SJSA1 (cell line): ENCODE data around the gene ZBED4. TPM values are rescaled to one million over a fixed set of nuclear protein-coding genes. Genes with fewer than 3 reads are reported as not detected.
A peak's percentile ranks its signal among the peaks of the same experiment; 100 is the strongest.
"Not testable (repeated sequence)": the region's sequence is repeated elsewhere in the genome, so short reads cannot be mapped to it uniquely, and the experiment has no call there.

ENCODE experiments used
- DNase-seq, 2 experiments: peaks; one replicate each; pipeline ENCODE4 v3.0.0-alpha.2; 2015 to 2020; ENCODE audit warnings: low spot score in 2 of 2, low read depth in 1 of 2
- H3K27ac ChIP-seq: fragments of 250-450 bp; sonication (Bioruptor Pico); 2 replicates; pipeline ENCODE4 v1.5.1; 2020; ENCODE audit warnings: mild to moderate bottlenecking, moderate library complexity
- H3K27me3 ChIP-seq: fragments of 250-450 bp; sonication (Bioruptor Pico); replicated peaks from 2 replicates; pipeline ENCODE4 v1.5.1; 2020; ENCODE audit warnings: mild to moderate bottlenecking, moderate library complexity
- H3K36me3 ChIP-seq: fragments of 250-450 bp; sonication (Bioruptor Pico); 2 replicates; pipeline ENCODE4 v1.5.1; 2020; ENCODE audit warnings: mild to moderate bottlenecking
- H3K4me1 ChIP-seq: fragments of 250-450 bp; sonication (Bioruptor Pico); replicated peaks from 2 replicates; pipeline ENCODE4 v1.6.1; 2021; ENCODE audit warnings: mild to moderate bottlenecking
- H3K4me3 ChIP-seq: fragments of 250-450 bp; sonication (Bioruptor Pico); 2 replicates; pipeline ENCODE4 v1.5.1; 2020; ENCODE audit warnings: mild to moderate bottlenecking
- H3K9me3 ChIP-seq: fragments of 250-450 bp; sonication (Bioruptor Pico); replicated peaks from 2 replicates; pipeline ENCODE4 v1.5.1; 2020; ENCODE audit warnings: mild to moderate bottlenecking
- total RNA-seq: library from RNA; depleted of rRNA; stranded (reverse); fragments of >200 nt; shearing (Covaris generic); gene quantifications from 2 replicates; pipeline ENCODE4 v1.2.3, GENCODE V29; 2014

The ZBED4 gene
- total RNA-seq, 1 experiment from 2014 or later = 11.7 TPM

- peaks cover 29% of the 10 kb centered on the region for H3K27me3 ChIP-seq
- H3K36me3 ChIP-seq = no peaks in the 10 kb centered on the region
- H3K9me3 ChIP-seq = no peaks in the 10 kb centered on the region
- no peak overlapping the region for H3K4me3 ChIP-seq
- no peaks in the 10 kb centered on the region for H3K4me1 ChIP-seq
- DNase-seq = no peak
- H3K27ac ChIP-seq = no peak overlapping the region
These were observed 14.6 kb upstream of the ZBED4 start for GRCh38 chr22:49838771-49839717.

GRCh38 chr22:49845241-49845640 is 8.4 kb upstream of the ZBED4 start:
- Histone ChIP-seq H3K27me3 (peaks cover 67% of the 10 kb centered on the region), H3K4me1 (peaks cover 7% of the 10 kb centered on the region; the same call in 1 of the 2 replicates), H3K27ac (no peak overlapping the region), H3K9me3 (no peaks in the 10 kb centered on the region; the same call in 1 of the 2 replicates), H3K36me3 (no peaks in the 10 kb centered on the region), H3K4me3 (no peak overlapping the region)
- no peak for DNase-seq

GRCh38 chr22:49845666-49846459 is 7.8 kb upstream of the ZBED4 start:
- DNase-seq = no peak
- peaks cover 73% of the 10 kb centered on the region for H3K27me3 ChIP-seq
- H3K4me1 ChIP-seq = peaks cover 7% of the 10 kb centered on the region; the same call in 1 of the 2 replicates
- no peaks in the 10 kb centered on the region for H3K36me3 ChIP-seq
- no peak overlapping the region for H3K27ac ChIP-seq
- H3K4me3 ChIP-seq = no peak overlapping the region
- H3K9me3 ChIP-seq = no peaks in the 10 kb centered on the region; the same call in 1 of the 2 replicates

GRCh38 chr22:49847751-49848689 is 5.6 kb upstream of the ZBED4 start:
- H3K4me3 ChIP-seq = no peak overlapping the region
- H3K9me3 ChIP-seq = no peaks in the 10 kb centered on the region; the same call in 1 of the 2 replicates
- H3K27me3 ChIP-seq = peaks cover 64% of the 10 kb centered on the region
- no peak for DNase-seq
- H3K36me3 ChIP-seq = no peaks in the 10 kb centered on the region
- no peak overlapping the region for H3K27ac ChIP-seq
- H3K4me1 ChIP-seq = peaks cover 7% of the 10 kb centered on the region; the same call in 1 of the 2 replicates

- no peak overlapping the region for H3K4me3 ChIP-seq
- no peak overlapping the region for H3K27ac ChIP-seq
- peaks cover 62% of the 10 kb centered on the region for H3K27me3 ChIP-seq
- H3K36me3 ChIP-seq = no peaks in the 10 kb centered on the region
- no peaks in the 10 kb centered on the region; the same call in 1 of the 2 replicates for H3K9me3 ChIP-seq
- DNase-seq = no peak
- H3K4me1 ChIP-seq = peaks cover 7% of the 10 kb centered on the region; the same call in 1 of the 2 replicates
These were observed 4.9 kb upstream of the ZBED4 start for GRCh38 chr22:49848690-49849160.

- peaks cover 55% of the 10 kb centered on the region for H3K27me3 ChIP-seq
These were observed 4.3 kb upstream of the ZBED4 start for GRCh38 chr22:49849161-49850020.

GRCh38 chr22:49850021-49850911 is 3.4 kb upstream of the ZBED4 start:
- DNase-seq = no peak
- H3K4me3 ChIP-seq = no peak overlapping the region

More at GRCh38 chr22:49849161-49850020, 4.3 kb upstream of the ZBED4 start:
- DNase-seq = no peak
- H3K9me3 ChIP-seq = no peaks in the 10 kb centered on the region; the same call in 1 of the 2 replicates
- H3K36me3 ChIP-seq = no peaks in the 10 kb centered on the region
- no peak overlapping the region for H3K27ac ChIP-seq
- no peak overlapping the region for H3K4me3 ChIP-seq
- H3K4me1 ChIP-seq = peaks cover 7% of the 10 kb centered on the region; the same call in 1 of the 2 replicates

GRCh38 chr22:49850959-49851802 is 2.5 kb upstream of the ZBED4 start:
- Histone ChIP-seq H3K9me3 (no peaks in the 10 kb centered on the region; the same call in 1 of the 2 replicates), H3K27me3 (peaks cover 45% of the 10 kb centered on the region), H3K4me3 (no peak overlapping the region), H3K36me3 (no peaks in the 10 kb centered on the region), H3K27ac (no peak overlapping the region), H3K4me1 (peaks cover 17% of the 10 kb centered on the region)
- DNase-seq = no peak

More at GRCh38 chr22:49850021-49850911, 3.4 kb upstream of the ZBED4 start:
- no peak overlapping the region for H3K27ac ChIP-seq
- no peaks in the 10 kb centered on the region; the same call in 1 of the 2 replicates for H3K9me3 ChIP-seq
- peaks cover 46% of the 10 kb centered on the region for H3K27me3 ChIP-seq
- peaks cover 12% of the 10 kb centered on the region for H3K4me1 ChIP-seq
- H3K36me3 ChIP-seq = no peaks in the 10 kb centered on the region

- H3K27ac ChIP-seq = peak overlapping the region; percentile 85
- DNase-seq, H3K9me3 ChIP-seq, H3K36me3 ChIP-seq: not testable (repeated sequence)
- peaks cover 34% of the 10 kb centered on the region for H3K27me3 ChIP-seq
- H3K4me3 ChIP-seq = peak overlapping the region; percentile 56
- H3K4me1 ChIP-seq = peaks cover 17% of the 10 kb centered on the region
These were observed 1.1 kb upstream of the ZBED4 start for GRCh38 chr22:49852568-49852897.

- H3K36me3 ChIP-seq = peaks cover 6% of the 10 kb centered on the region; the same call in 1 of the 2 replicates
- peaks cover 12% of the 10 kb centered on the region for H3K4me1 ChIP-seq
- peak in 1 of 2 experiments; percentile 45 for DNase-seq
- peaks cover 18% of the 10 kb centered on the region for H3K27me3 ChIP-seq
- peak overlapping the region; percentile 56 for H3K4me3 ChIP-seq
- no peaks in the 10 kb centered on the region for H3K9me3 ChIP-seq
- H3K27ac ChIP-seq = peak overlapping the region; percentile 58
These were observed 562 bp downstream of the ZBED4 start for GRCh38 chr22:49853981-49854831.
